ENCODE results near the gene GOLGA7B.

The GOLGA7B gene

GRCh38 chr10:97880109-97880508 lies 30.5 kb downstream of the GOLGA7B start:
- TF ChIP-seq CTCF (IDR thresholded peaks at IDR 0.05; ENCODE audit: extremely low read depth, missing control alignments) = no peak
- DNase-seq (ENCODE audit: low spot score) = no peak

- TF ChIP-seq CTCF (IDR thresholded peaks at IDR 0.05; ENCODE audit: extremely low read depth, missing control alignments) = no peak
- no peak for DNase-seq (ENCODE audit: low spot score)
Measured at GRCh38 chr10:97882142-97883091, 32.8 kb downstream of the GOLGA7B start.

- no peak for TF ChIP-seq CTCF (IDR thresholded peaks at IDR 0.05; ENCODE audit: extremely low read depth, missing control alignments)
- DNase-seq (ENCODE audit: low spot score) = no peak
Measured at GRCh38 chr10:97883092-97883485, 33.4 kb downstream of the GOLGA7B start.

GRCh38 chr10:97886286-97886685 lies 36.6 kb downstream of the GOLGA7B start:
- no peak for DNase-seq (ENCODE audit: low spot score)
- TF ChIP-seq CTCF (IDR thresholded peaks at IDR 0.05; ENCODE audit: extremely low read depth, missing control alignments) = no peak

GRCh38 chr10:97887399-97887798 lies 37.8 kb downstream of the GOLGA7B start:
- no peak for TF ChIP-seq CTCF (IDR thresholded peaks at IDR 0.05; ENCODE audit: extremely low read depth, missing control alignments)
- DNase-seq (ENCODE audit: low spot score) = no peak

GRCh38 chr10:97888134-97888533 lies 38.5 kb downstream of the GOLGA7B start:
- no peak for DNase-seq (ENCODE audit: low spot score)
- no peak for TF ChIP-seq CTCF (IDR thresholded peaks at IDR 0.05; ENCODE audit: extremely low read depth, missing control alignments)

GRCh38 chr10:97888641-97889262 lies 39.1 kb downstream of the GOLGA7B start:
- no peak for DNase-seq (ENCODE audit: low spot score)
- TF ChIP-seq CTCF (IDR thresholded peaks at IDR 0.05; ENCODE audit: extremely low read depth, missing control alignments) = no peak
